ENCODE data around the gene PANK4. TPM values are rescaled to one million over a fixed set of nuclear protein-coding genes. Genes with fewer than 3 reads are reported as not detected.
"Not testable (repeated sequence)": the region's sequence is repeated elsewhere in the genome, so short reads cannot be mapped to it uniquely, and the experiment has no call there.

The PANK4 gene
- total RNA-seq, 1 donor from 2014 or later: 37.1 TPM

GRCh38 chr1:2472109-2472508 lies 54.3 kb downstream of the PANK4 start:
- intact Hi-C loops (cut with DNase I): no loop called here
- no peak for DNase-seq (ENCODE audit: low spot score)

- DNase-seq (ENCODE audit: low spot score): no peak
- intact Hi-C loops (cut with DNase I): no loop called here
Measured at GRCh38 chr1:2471587-2472001, 54.8 kb downstream of the PANK4 start.

- DNase-seq (ENCODE audit: low spot score): no peak
- intact Hi-C loops (cut with DNase I): no loop called here
Measured at GRCh38 chr1:2471159-2471471, 55.3 kb downstream of the PANK4 start.

GRCh38 chr1:2470290-2471158 lies 55.9 kb downstream of the PANK4 start:
- intact Hi-C loops (cut with DNase I): no loop called here
- DNase-seq (ENCODE audit: low spot score): no peak

DNA sequence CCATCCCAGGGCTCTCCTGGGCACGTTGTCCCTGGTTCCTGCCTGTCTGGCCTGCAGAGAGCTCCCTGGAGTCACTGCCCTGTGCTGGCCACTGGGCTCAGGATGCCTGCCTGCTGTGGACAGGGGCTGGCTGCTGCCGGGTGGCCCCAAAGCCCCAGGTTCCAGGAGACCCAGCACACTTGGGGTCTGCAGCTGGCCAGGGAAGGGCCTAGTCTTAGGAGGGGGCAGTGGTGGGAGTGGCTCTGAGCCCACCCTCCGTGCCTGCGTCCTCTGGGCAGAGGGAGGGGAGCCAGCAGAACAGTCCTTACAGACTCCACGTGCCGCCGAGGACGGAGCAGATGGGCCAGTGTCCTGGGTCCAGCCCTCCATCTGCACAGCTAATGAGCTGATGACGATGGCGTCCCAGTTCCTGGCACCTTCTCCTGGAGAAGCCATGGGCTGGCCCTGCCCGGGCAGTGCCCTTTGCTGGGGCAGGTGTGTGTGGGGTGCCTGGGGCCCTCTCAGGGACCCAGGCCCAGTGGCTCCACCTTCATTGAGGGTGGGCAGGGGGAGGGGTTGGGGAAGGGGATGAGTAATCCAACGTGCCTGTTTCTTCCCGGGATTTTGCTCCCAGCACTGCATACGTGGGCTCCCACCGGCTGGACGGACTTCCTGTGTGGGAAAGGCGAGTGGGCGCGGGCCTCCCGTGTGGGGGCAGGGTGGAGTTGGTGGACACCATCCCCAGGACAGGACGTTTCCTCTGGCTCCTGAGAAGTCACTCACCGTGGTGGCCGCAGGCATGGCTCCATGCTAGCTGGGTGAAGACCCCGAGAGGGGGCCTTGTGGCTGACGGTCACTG lies 57.1 kb downstream of the PANK4 start:
- no peak for DNase-seq (ENCODE audit: low spot score)
- intact Hi-C loops (cut with DNase I): no loop called here

- no peak for DNase-seq (ENCODE audit: low spot score)
- intact Hi-C loops (cut with DNase I): no loop called here
Measured at GRCh38 chr1:2468540-2468939, 57.9 kb downstream of the PANK4 start.

DNA sequence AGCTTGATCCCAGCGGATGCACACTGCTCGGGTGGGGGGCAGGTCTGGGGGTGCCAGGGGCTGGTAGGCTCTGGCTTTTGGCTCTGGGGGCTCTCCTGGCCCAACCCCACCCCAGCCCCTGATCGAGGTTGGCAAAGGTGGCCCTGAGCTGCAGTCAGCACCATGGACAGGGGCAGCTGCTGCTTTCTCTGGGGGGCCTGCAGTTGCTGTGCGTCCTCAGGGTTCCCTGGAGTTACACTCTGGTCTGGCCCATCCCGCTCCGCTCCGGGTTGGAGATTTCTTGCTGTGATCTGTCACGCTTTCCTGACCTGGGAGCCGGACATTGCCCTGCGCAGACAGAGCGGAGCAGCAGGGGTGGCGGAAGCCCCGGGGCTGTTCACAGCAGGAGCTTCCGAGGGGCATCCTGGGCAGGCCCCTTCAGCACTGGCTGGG lies 58.3 kb downstream of the PANK4 start:
- DNase-seq (ENCODE audit: low spot score): no peak
- intact Hi-C loops (cut with DNase I): no loop called here

DNA sequence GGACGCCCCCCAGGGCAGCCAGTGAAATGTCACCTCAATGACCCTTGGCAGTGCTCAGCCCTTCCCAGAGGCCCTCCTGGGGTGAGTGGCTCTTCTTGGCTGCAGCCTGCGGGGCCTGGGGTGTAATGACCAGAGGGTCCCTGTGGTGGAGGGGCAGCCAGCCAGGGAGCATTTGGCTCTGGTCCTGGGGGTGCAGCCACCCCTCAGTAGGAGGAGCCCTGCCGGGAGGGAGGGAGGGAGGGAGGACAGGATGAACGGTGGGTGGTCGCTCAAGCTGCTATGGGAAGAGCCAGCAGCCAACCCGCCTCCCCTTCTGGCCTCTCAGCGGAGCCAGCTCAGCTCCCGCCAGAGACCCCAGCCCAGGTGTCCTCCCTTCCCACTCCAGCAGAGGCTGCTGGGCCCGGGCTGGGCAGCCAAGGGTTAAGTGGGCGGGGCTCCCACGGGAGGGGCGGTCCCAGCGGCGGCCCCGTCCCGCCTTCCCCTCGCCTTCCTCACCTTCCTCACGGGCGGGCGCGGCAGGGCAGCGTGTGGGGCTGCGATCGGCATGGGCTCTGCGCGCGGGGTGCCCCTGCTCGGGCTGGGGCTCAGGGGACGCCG lies 59.3 kb downstream of the PANK4 start:
- intact Hi-C loops (cut with DNase I): no loop called here
- no peak for DNase-seq (ENCODE audit: low spot score)

DNA sequence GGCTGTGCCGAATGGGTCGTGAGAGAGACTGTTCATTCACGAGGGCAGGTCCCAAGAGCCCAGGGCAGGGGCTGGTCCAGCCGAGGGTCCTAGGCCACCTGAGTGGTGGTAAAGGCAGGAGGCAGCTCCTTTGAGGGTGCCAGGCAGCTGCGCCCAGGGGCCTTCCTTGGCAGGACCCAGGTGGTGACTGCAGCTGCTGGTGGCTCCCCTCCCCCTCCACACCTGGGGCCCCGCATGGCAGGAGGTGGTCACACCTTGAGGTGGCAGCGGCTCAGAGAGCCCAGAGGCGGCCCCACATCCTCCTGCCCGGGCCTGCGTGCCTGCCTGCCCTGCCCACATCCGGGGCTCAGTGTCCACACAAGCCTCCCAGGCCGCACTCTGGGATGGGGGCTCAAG lies 60.1 kb downstream of the PANK4 start:
- DNase-seq (ENCODE audit: low spot score): no peak
- intact Hi-C loops (cut with DNase I): no loop called here

DNA sequence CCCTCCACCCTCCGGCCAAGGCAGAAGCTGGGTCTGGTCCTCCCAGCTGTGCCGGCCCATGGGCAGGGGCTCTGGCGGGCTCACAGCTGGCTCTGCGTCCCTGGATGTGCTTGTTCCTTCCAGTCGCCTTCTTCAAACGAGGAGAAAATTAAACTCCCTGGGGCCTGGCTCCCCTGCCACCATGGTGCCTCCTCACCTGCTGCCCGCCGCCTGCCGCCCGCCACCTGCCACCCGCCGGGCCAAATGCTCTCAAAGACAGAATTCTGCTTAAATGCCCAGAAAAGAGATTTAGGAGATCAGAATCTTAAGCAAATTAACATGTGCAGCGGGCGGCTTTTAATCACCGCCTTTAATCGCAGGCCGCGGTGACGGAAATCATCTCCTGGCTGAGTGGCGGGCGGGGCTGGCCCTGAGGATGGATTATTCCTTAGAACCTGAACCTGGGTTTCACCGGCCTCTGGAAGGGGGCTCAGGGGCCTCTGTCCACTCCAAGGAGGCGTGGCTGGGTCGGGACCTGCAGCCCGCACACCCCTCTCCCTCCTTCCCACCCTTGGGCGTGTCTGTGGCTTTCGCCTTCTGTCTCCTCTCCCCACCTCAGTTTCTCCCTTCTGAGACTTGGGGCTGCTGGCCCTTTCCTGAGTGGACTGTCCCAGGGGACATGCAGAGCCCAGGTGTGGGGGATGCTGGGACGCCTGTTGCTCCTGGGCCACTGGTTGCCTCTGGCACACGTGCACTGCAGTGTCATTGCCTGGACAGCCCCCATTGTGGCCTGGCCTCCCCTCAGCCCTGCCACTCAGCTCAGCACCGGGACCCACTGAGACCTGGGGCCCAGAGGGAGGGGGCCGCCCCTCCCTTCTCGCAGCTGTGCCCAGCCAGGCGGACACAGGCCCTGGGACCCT lies 60.8 kb downstream of the PANK4 start:
- no peak for DNase-seq (ENCODE audit: low spot score)
- intact Hi-C loops (cut with DNase I): no loop called here

DNA sequence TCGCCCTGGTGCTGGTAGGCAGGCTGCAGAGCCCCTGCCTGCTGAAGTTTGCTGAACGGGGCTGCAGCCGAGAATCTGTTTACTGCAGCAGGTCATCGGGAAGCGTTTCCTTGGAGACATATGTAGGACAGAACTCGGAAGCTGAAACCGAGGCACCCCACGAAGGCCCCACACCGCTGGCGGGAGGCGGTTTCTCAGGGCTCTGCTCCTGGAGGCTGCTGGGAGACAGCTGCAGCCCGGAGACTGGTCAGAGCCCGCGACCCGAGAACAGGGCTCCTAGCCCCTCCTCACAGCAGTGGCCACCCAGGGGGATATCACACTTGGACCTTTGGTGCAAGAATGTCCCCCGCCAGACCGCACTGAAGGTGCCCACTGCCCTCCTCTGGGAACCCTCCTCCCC lies 63.0 kb downstream of the PANK4 start:
- no peak for DNase-seq (ENCODE audit: low spot score)
- intact Hi-C loops (cut with DNase I): no loop called here

DNA sequence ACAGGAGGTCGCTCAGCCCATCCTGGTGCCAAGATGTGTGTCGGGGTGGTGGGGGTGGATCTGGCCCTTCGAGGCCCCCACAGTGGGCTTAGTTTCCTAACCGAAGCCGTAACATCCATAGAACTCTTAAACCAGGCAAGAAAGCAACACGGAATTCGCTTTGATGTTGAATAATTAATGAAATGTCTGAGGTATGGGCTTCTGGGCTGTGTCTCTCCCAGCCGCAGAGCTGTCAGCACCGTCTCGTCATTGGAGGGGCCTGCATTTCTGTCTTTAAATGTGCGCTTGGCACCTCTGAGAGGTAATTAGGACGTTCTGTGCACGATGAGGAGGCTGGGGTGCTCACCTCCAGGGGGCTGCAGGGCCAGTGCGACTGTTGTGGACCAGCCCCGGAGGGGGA lies 63.6 kb downstream of the PANK4 start:
- intact Hi-C loops (cut with DNase I): no loop called here
- no peak for DNase-seq (ENCODE audit: low spot score)

DNA sequence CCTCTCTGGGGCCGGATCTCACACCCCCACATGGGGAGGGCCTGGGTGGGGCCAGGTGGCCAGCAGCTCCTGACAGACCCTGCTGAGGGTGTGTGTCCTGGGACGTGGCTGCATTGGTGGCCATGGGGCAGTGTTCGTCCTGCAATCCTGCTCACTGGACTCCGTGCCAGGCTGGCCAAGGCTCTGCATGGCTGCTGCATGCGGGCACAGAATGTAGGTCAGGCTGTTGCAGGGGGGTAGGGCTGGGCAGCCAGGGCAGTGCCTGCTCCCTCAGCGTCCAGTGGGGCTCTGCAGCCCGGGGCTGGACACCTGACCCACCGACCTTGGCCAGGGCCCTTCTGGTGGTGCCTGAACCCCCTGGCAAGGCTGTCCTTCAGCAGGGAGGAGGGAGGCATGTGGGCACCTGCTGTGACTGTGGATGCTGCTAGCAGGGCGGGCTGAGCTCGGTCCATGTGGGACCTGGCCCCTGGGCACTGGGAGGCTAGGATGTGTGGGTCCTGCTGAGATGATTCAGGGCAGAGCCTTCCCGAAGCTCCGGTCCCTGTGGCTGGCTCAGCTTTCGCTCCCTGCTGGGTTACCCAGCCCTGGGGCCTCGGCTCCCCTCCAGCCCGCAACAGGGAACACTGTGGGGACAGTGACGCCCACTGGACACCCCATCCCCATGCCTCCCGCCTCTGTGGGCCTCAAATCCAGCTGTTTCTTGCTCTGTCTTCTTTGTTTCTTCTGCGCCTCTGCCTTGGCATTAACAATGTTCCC lies 65.2 kb downstream of the PANK4 start:
- intact Hi-C loops (cut with DNase I): no loop called here
- DNase-seq (ENCODE audit: low spot score): no peak

GRCh38 chr1:2460203-2460602 lies 66.2 kb downstream of the PANK4 start:
- intact Hi-C loops (cut with DNase I): no loop called here
- DNase-seq (ENCODE audit: low spot score): no peak

DNA sequence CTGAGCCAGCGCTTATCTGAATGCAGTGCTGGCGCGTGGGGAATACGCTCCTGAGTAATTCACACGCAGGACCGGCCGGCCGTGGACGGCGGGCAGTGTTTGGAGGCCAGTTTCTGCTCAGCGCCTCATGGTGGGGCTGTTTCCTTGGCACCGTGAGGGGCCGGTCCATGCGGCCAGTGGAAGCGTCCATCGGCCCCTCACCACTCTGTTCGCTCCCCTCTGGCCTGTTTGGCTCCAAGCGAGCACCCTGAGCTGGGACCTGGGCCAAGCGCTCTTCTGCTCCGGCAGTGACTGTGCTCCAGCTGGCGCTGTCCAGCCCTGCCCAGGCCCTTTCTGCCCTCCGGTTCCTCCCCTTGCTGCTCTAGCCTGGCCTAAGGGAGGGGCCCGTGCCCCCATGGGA lies 66.6 kb downstream of the PANK4 start:
- intact Hi-C loops (cut with DNase I): no loop called here

GRCh38 chr1:2459102-2459753 lies 67.2 kb downstream of the PANK4 start:
- intact Hi-C loops (cut with DNase I); DNase-seq (ENCODE audit: low spot score): not testable (repeated sequence)

More for the DNA sequence above, 66.6 kb downstream of the PANK4 start:
- no peak for DNase-seq (ENCODE audit: low spot score)

- intact Hi-C loops (cut with DNase I): no loop called here
Measured at GRCh38 chr1:2458687-2459086, 67.7 kb downstream of the PANK4 start.

More at GRCh38 chr1:2458687-2459086, 67.7 kb downstream of the PANK4 start:
- DNase-seq (ENCODE audit: low spot score): no peak
